HG03354 (cell line): ENCODE results near the gene RGPD6.
"Not testable (repeated sequence)": the region's sequence is repeated elsewhere in the genome, so short reads cannot be mapped to it uniquely, and the experiment has no call there.

ENCODE experiments used
- ATAC-seq: cut with Tn5 transposase; IDR thresholded peaks from one replicate; pipeline ENCODE4 v1.9.1; 2021; ENCODE audit warnings: mild to moderate bottlenecking; ENCODE audit not compliant: unreplicated experiment, poor library complexity, severe bottlenecking

Gene RGPD6

DNA sequence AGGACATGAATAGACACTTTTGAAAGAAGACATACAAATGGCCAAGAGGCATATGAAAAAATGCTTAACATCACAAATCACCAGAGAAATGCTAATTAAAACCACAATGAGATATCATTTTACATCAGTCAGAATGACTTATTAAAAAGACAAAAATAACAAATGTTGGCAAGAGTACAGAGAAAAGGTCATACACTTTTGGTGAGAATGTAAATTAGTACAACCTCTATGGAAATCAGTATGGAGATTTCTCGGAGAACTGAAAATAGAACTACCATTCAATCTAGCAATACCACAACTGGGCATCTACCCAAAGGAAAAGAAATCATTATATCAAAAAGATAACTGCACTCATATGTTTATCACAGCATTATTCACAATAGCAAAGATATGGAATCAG lies 88.0 kb downstream of the RGPD6 start:
- not testable (repeated sequence) for ATAC-seq

DNA sequence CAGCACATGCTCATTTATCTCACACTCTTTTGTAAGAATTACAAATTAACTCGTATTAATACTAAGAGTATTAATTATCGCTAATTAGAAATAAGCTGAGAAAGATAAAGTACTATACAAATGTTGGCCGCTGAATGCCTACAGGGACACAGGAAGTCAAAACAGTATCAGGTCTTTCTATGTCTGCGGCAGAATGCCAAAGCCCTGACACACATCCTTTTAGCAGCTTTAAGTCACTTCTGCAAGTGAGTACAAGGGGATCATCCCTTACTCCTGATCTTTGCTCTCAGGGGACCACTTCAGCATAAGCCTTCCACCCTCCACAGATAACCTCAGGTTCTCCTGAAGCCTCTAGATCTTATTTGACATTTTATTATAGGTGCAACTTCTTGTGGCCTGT lies 94.3 kb downstream of the RGPD6 start:
- ATAC-seq = not testable (repeated sequence)

DNA sequence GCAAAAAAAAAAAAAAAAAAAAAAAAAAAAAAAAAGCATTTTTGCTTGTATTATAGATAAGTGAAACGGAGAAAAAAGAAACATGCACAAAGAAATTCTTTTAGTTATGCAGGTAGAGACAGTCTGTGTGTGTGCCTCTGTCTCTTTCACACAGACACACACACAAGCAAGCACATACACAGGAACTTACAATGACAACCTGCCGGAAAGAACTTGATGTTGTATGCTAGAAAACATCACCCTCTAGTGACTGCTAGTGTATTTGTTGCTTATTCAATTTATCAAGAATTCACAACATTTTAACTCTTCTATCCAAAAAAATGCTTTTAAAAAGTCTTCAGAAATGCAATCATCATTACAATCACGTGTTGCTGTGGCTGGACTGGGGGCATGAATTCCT lies 95.8 kb downstream of the RGPD6 start:
- ATAC-seq = not testable (repeated sequence)

DNA sequence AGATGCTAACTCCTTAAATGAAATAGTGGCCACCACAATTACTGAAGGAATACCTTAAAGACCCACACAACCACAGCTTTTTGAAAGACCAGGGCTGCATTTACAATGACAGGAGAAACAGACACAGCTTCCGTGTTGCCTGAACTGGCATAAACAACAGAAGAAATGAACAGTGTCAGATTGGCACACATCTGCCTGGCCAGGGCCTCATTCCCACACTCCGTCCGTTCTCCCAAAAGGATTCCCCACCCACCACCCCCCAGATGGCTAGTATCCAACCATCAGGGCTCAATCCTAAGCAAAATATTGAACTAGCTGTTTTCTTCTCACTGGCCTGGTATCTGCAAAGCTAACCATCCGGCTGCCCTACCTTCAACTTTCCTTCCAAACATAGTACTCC lies 96.9 kb downstream of the RGPD6 start:
- not testable (repeated sequence) for ATAC-seq

DNA sequence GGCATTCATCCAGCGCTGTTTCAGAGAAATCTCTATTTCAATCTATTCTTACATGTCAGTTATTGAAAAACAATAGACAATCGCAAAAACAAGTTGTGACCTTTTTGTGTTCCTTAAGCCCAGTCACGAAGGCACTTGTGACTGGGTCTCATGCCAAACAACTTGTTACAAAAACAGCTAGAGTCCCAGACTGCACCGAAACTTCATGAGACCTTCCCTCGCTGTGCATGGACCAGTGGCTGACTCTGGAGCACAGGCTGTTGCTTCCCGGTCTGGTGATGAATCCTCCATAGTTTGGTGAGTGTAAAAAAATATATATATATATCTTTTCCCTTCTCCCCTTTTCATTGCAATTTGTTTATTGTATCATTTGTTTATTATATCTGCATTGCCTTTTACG lies 99.7 kb downstream of the RGPD6 start:
- ATAC-seq = not testable (repeated sequence)

DNA sequence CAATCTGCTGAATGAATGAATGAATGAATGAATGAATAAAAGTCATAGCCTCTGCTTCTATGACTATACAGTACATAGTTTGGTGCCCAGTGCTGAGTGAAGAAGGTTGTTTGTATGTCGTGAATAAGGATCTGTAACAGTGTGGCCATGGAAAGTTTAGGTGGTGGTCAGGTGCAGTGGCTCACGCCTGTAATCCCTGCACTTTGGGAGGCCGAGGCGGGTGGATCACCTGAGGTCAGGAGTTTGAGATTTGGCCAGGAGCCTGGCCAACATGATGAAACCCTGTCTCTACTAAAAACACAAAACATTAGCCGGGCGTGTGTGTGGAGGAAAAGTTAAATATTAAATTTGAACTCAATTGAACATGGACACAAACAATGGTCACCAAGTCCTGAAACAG lies 100.1 kb downstream of the RGPD6 start:
- ATAC-seq = not testable (repeated sequence)

DNA sequence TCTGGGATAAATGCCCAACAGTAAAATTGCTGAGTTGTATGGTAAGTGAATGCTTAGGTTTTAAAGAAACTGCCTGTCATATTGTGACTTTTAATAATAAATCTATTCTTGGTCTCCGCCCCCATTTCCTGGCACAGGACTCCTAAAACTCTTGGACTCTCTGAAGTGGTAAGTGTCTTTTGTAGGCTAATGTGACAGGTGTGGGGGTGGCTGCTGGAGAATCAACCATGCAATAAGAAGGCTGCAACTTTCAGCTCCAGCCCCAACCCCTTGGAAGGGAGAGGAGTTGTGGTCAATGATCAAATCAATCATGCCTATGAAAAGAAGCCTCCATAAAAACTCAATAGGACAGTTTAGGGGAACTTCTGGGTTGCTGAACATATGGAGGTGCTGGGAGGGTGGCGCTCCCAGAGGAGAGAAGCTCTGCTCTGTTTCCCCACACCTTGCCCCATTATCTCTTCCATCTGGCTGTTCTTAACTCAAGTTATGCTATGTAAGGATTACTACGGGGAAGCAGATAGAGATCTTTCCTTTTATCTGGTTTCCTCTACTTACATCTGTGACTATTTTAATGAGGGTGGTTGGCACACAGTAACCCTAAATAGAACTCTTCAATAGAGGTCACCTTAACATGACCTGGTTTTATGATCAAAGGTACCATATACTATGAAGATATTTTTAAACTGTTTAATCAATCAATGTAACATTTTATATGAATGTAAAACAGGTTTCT lies 101.2 kb downstream of the RGPD6 start:
- ATAC-seq = not testable (repeated sequence)

DNA sequence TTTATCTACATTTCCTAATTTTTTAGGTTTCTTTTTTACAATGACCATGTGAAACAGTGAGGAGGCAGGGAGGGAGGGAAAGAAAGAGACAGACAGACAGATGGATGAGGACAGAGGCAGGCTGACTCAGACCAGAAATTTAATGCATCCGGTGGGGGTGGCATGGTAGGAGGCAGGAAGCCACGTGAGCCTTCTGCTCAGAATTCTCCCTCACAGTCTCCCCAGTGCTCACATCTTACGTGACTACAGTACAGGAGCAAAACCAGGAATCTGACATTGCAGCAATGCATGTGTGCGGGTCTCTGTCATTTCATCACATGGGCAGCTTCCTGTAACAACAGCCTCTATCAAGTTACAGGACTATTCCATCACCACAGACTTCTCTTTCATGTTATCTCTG lies 102.1 kb downstream of the RGPD6 start:
- ATAC-seq = peak; percentile 100

DNA sequence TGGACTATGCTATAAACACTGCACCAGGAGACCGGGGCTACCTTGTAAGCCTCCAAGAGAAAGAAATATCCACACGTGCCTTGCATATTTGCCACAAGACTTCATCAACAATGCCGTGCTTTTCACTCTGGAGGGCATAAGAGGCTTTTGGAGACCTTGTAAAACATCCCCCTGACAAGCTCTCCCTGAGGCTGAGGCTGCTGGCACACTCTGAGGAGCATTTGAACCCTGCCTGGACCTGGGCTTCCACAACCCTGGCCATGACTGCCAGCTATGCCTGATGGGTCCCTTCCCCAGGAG lies 104.0 kb downstream of the RGPD6 start:
- not testable (repeated sequence) for ATAC-seq

DNA sequence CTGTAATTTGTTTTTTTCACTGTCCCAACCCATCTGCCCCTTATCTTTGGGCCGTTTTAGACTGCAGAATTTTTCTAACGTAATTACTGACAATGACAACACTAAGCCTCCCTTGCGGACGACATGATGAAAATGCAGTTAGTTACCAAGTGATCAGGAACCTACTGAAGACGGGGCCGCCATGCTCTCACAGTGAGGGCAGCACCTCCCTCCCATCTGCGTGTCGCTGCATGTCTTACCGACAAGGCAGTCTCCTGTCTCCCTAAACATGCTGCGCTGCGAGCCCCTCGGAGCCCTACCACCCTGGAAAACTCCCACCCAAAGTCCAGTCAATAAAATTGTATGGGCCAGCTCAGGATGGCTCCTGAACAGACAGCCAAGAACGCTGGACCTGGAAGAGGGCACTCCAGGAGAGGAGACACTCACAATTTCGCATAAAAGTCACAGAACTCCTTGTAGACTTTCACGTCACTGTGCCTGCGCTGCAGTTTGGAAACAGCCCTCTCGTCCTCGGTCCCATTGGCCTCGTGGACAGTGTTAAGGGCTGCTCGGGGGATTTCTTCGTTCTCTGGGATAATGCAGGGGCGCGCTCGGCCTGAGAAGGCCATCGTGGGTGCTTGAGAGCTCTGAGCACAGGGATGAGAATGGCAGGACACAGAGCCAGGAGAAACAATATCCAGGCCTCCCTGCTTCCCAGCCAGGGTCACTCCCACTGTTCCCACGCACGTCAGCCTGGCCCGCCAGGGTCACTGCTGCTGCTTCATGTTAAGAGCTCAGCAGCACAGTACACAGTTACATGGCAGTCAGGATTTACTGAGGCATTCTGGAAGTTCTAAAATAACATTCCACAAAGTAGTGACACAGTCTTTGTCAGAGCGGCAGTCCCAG lies 104.6 kb downstream of the RGPD6 start, which contains the start of gene LIMS4:
LIMS4 (minus strand) TSS at position 646 of the 888 bp plus-strand sequence; CDS start at position 608, 38 bp downstream.
- not testable (repeated sequence) for ATAC-seq

DNA sequence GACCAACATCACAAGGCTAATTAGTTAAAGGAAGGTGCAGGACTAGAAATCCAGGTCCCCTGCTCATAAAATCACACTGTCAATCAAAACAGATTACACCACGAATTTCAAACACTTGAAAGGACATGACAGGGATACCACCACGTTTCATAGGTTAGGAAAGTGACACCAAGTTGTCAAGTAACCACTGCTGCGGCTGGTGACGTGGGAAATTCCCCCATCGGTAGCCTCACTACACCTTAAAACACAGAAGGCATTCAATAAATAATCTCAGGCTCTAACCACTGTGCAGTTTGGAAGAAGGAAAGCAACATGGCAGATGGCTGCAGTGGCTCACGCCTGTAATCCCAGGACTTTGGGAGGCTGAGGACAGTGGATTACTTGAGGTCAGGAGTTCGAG lies 108.1 kb downstream of the RGPD6 start:
- ATAC-seq = not testable (repeated sequence)

DNA sequence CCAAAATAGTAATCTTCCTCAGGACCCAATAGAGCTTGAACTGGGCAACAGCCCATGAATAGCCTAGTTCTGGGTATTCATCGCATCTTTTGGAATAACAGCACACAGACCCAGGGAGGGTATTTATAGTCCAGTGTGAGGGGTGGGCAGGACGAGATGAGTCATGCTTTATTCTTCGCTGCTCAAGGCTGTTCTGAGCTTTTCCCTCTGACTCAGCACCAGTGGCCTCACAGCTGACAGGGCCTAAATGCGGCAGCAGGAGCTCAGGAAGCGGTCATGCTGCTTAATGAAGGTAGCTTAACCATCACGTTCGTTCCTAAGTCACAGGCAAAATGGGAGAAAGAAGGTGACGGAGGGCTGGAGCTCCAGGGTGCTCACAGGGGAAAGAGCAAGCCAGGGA lies 111.7 kb downstream of the RGPD6 start:
- ATAC-seq = peak; percentile 89
